NT2/D1 (cell line): Measurements from ENCODE around the gene KCNJ6.
A peak's percentile ranks its signal among the peaks of the same experiment; 100 is the strongest.

Experiments
- DNase-seq: peaks from one replicate; pipeline ENCODE4 v3.0.0-alpha.2; 2011; ENCODE audit warnings: low read depth, low spot score
- H3K27me3 ChIP-seq: 2 replicates; pipeline ENCODE4 v1.6.0; 2011; ENCODE audit warnings: mild to moderate bottlenecking; ENCODE audit not compliant: insufficient read length, insufficient read depth
- H3K36me3 ChIP-seq: 2 replicates; pipeline ENCODE4 v1.6.1; 2011; ENCODE audit warnings: mild to moderate bottlenecking, low read length, mixed read lengths; ENCODE audit not compliant: insufficient read depth, insufficient read length
- H3K4me1 ChIP-seq: 2 replicates; pipeline ENCODE4 v1.5.1; 2011; ENCODE audit not compliant: insufficient read depth, insufficient read length
- H3K4me3 ChIP-seq: 2 replicates; pipeline ENCODE4 v1.5.1; 2011; ENCODE audit warnings: low read depth; ENCODE audit not compliant: insufficient read length
- H3K9ac ChIP-seq: 2 replicates; pipeline ENCODE4 v1.6.0; 2011; ENCODE audit warnings: low read depth; ENCODE audit not compliant: insufficient read length
- H3K9me3 ChIP-seq: 2 replicates; pipeline ENCODE4 v1.5.1; 2011; ENCODE audit warnings: mild to moderate bottlenecking, low read length; ENCODE audit not compliant: insufficient read depth
- SUZ12 ChIP-seq: IDR thresholded peaks from 2 replicates; pipeline ENCODE4 v1.6.1; 2011; ENCODE audit not compliant: insufficient read length, insufficient read depth; ENCODE audit errors: extremely low read depth
- YY1 ChIP-seq: IDR thresholded peaks from 2 replicates; pipeline ENCODE4 v1.6.1; 2011; ENCODE audit not compliant: insufficient read length, insufficient read depth
- ZNF274 ChIP-seq: IDR thresholded peaks from 2 replicates; pipeline ENCODE4 v1.6.1; 2011; ENCODE audit warnings: mild to moderate bottlenecking, low read depth, low read length

The KCNJ6 gene

DNA sequence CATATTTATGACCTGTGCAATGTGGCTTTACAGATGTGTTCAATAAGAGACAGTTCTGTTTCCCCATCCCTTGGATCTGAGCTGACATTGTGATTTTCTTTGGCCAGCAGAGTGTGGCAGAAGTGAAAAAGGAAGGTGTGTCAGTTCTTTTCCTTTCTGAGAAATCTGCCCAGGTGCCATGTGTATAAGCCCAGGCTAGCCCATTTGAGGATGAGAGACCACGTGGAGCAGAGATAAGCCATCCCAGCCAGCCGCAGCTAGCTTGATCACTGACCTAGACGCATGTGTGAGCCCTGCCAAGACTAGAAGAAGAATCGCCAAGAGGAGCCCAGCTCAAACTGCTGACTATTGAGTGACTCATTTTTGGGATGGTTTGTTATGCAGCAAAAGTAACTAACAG lies 127.8 kb downstream of the KCNJ6 start:
- DNase-seq, result no peak
- no peaks in the 10 kb centered on the region for H3K27me3 ChIP-seq
- H3K4me1 ChIP-seq, result no peaks in the 10 kb centered on the region
- H3K36me3 ChIP-seq, result no peaks in the 10 kb centered on the region
- no peak overlapping the region for H3K9ac ChIP-seq
- TF ChIP-seq SUZ12 (no peak), YY1 (no peak), ZNF274 (no peak)
- no peak overlapping the region for H3K4me3 ChIP-seq
- H3K9me3 ChIP-seq, result peaks cover 13% of the 10 kb centered on the region

DNA sequence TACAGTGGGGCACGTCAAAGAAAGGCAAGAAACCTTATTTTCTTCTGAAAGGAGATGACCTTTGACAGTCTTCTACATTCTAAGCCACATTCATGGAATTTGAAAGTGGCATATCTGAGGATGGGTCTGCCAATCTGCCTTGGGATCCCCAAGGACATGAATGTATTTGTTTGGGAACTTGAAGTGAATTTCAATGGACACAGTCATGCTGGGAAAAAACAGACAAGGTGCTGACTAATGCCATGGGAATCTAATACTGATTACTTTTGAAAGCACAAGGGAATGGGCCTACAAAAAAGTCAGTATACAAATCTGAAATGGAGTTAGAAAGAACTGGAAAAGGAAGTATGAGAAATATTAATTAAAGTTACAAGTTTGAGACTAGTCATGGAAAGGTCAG lies 128.8 kb downstream of the KCNJ6 start:
- TF ChIP-seq YY1, result no peak
- no peak for TF ChIP-seq SUZ12
- no peak for TF ChIP-seq ZNF274
- H3K9me3 ChIP-seq, result peaks cover 19% of the 10 kb centered on the region
- H3K4me3 ChIP-seq, result no peak overlapping the region
- H3K27me3 ChIP-seq, result no peaks in the 10 kb centered on the region
- H3K4me1 ChIP-seq, result no peaks in the 10 kb centered on the region
- H3K9ac ChIP-seq, result no peak overlapping the region
- H3K36me3 ChIP-seq, result no peaks in the 10 kb centered on the region
- peak; percentile 44 for DNase-seq

DNA sequence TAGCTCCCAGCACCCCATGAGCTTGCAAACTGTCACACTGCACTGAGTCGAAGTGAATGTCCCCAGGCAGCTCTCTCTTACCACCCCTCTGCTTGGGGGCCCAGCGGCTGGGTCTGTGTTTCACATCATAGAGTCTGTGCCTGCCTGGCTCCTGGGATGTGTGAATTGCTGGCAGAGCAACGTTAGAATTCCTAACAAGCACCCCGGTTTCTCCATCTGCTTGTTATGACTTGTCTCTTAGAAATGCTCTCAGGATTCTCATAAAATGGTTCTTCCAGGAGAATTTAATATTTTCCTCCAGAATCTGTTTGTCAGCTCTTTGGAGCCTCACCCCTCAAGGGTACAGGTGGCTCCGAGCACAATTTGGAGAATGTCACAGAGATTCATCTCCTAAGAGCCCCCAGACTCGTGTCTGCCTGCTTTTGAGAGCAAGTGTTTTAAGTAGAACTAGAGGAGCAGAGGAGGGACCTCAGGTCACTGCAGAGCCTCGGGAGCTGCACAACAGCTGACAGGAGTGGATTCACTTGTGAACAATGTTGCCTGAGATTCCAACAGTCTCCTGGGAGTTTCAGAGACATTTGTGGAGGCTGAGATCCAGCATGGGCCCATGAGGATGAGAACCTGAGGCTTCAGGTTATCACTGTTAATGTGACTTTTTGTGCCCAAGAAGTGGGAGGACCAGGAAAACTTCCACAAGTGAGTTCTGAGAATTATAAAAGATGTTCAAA lies 131.5 kb downstream of the KCNJ6 start:
- H3K9ac ChIP-seq, result no peak overlapping the region
- no peak for TF ChIP-seq ZNF274
- no peak for TF ChIP-seq SUZ12
- no peak for TF ChIP-seq YY1
- no peak overlapping the region for H3K4me3 ChIP-seq
- H3K27me3 ChIP-seq, result no peaks in the 10 kb centered on the region
- DNase-seq, result no peak
- H3K9me3 ChIP-seq, result peaks cover 20% of the 10 kb centered on the region
- no peaks in the 10 kb centered on the region for H3K36me3 ChIP-seq
- H3K4me1 ChIP-seq, result no peaks in the 10 kb centered on the region

DNA sequence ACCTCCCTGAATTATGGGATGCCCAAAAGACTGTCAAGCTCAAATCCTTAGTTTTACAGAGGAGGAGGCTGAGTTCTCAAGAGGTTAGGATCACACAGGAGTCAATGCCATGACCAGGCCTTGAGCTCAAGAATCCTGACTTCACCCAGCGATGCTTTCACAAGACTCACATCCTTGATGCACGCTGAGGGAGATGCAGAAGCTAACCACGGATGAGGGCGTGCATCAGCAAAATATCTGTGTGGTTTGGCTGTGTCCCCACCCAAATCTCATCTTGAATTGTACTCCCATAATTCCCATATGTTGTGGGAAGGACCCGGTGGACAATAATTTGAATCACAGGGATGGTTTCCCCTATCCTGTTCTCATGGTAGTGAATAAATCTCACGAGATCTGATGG lies 133.2 kb downstream of the KCNJ6 start:
- TF ChIP-seq YY1 (no peak), ZNF274 (no peak), SUZ12 (no peak)
- H3K36me3 ChIP-seq, result no peaks in the 10 kb centered on the region
- H3K9me3 ChIP-seq, result peaks cover 7% of the 10 kb centered on the region; the same call in 1 of the 2 replicates
- DNase-seq, result no peak
- H3K27me3 ChIP-seq, result no peaks in the 10 kb centered on the region
- H3K9ac ChIP-seq, result no peak overlapping the region
- no peaks in the 10 kb centered on the region for H3K4me1 ChIP-seq
- H3K4me3 ChIP-seq, result no peak overlapping the region

DNA sequence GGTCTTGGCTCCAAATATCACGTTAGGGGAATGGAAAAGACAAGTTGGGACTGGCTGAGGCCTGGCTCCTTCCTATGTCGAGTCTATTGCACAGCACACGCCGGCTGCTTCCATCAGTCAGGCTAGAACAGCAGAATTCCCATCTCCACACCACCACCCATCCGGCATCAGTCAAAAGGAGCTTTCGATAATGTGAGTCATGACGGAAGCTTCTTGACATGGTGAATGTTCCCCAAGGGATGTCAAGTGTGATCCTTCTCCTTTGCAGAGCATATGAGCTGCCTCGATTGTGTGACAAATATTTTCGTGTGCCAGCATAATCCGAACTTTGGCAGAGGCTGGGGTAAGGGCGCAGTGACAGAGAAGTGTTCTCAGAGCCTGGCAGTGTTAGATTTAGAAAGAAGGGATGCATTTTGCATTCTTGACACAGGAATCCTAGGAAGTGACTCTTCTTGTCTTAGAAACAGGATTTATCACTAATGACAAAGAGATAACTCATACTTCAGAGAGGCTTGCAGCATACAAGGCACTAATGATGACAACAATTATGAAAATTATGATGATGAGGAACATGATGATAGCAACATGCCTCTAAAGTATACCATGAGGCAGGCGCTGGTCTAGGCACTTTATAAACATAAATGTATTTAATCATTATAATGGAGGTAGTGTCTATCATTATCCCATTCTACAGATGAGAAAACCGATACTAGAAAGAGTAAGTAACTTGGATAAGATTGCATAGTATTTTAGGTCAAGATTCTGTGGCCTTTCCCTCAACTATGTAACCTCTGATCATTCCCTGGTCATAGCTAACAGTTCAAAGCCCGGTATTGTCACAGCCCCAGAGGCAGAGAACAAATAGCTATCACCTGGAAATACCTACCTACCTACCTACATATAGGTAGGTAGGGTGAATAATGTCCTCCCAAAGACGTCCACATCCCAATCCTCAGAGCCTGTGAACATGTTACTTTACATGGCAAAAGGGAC lies 135.0 kb downstream of the KCNJ6 start:
- H3K27me3 ChIP-seq, result no peaks in the 10 kb centered on the region
- H3K9ac ChIP-seq, result no peak overlapping the region
- no peaks in the 10 kb centered on the region for H3K36me3 ChIP-seq
- H3K9me3 ChIP-seq, result peaks cover 7% of the 10 kb centered on the region; the same call in 1 of the 2 replicates
- DNase-seq, result no peak
- no peaks in the 10 kb centered on the region for H3K4me1 ChIP-seq
- TF ChIP-seq ZNF274 (no peak), YY1 (no peak), SUZ12 (no peak)
- H3K4me3 ChIP-seq, result no peak overlapping the region

DNA sequence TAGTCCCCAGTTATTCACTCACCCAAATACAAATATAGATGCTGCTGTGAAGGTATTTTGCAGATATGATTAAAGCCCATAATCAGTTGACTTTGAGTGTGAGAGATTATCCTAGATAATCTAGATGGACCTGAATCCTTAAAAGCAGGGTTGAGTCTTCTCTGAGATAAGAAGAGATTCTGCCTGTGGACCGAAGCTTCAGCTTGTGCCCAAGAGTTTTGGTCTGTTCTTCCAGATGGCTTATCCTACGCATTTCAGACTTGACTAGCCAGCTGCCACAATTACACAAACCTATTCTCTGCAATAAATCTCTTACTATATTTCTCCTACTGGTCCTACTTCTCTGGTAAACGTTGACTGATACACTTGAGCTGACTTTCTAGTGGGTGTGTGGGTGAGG lies 145.1 kb downstream of the KCNJ6 start:
- H3K36me3 ChIP-seq, result no peaks in the 10 kb centered on the region
- H3K27me3 ChIP-seq, result no peaks in the 10 kb centered on the region
- H3K9ac ChIP-seq, result no peak overlapping the region
- no peak for DNase-seq
- H3K4me1 ChIP-seq, result no peaks in the 10 kb centered on the region
- no peak for TF ChIP-seq SUZ12
- no peak for TF ChIP-seq YY1
- no peak for TF ChIP-seq ZNF274
- H3K9me3 ChIP-seq, result peaks cover 8% of the 10 kb centered on the region; the same call in 1 of the 2 replicates
- no peak overlapping the region for H3K4me3 ChIP-seq

DNA sequence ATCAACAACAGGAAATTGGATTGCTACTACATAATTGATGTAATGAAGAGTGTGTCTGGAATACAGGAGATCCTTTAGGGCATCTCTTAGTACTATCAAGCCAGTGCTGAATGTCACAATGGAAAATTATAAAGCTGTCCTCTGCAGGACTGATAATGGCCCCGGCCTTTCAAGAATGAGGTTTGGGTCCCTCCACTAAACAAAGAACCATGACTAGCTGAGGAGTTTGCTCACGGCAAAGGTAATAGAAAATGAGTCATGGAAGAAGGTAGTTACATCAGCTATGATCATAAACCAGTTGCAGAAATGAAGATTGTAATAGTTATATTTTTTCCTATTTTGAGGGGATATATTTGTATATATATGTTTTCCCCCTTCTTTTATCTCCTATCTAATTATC lies 145.8 kb downstream of the KCNJ6 start:
- no peaks in the 10 kb centered on the region for H3K27me3 ChIP-seq
- no peak for TF ChIP-seq SUZ12
- TF ChIP-seq YY1, result no peak
- no peak for TF ChIP-seq ZNF274
- H3K4me1 ChIP-seq, result no peaks in the 10 kb centered on the region
- H3K4me3 ChIP-seq, result no peak overlapping the region
- no peak overlapping the region for H3K9ac ChIP-seq
- no peak for DNase-seq
- H3K36me3 ChIP-seq, result no peaks in the 10 kb centered on the region
- peaks cover 8% of the 10 kb centered on the region; the same call in 1 of the 2 replicates for H3K9me3 ChIP-seq
